ENCODE data around the gene LRRC8D. TPM values are rescaled to one million over a fixed set of nuclear protein-coding genes. Genes with fewer than 3 reads are reported as not detected.

LRRC8D gene
- total and polyA plus RNA-seq, 9 of the 15 experiments (the other 6 are each of a cell fraction or from before 2014, with no cell fraction given), result 3.4 to 53.9 (median 15.9) TPM

GRCh38 chr1:89790592-89790991, 30.2 kb upstream of the LRRC8D start (continued):
- TF ChIP-seq, protein P1, sequence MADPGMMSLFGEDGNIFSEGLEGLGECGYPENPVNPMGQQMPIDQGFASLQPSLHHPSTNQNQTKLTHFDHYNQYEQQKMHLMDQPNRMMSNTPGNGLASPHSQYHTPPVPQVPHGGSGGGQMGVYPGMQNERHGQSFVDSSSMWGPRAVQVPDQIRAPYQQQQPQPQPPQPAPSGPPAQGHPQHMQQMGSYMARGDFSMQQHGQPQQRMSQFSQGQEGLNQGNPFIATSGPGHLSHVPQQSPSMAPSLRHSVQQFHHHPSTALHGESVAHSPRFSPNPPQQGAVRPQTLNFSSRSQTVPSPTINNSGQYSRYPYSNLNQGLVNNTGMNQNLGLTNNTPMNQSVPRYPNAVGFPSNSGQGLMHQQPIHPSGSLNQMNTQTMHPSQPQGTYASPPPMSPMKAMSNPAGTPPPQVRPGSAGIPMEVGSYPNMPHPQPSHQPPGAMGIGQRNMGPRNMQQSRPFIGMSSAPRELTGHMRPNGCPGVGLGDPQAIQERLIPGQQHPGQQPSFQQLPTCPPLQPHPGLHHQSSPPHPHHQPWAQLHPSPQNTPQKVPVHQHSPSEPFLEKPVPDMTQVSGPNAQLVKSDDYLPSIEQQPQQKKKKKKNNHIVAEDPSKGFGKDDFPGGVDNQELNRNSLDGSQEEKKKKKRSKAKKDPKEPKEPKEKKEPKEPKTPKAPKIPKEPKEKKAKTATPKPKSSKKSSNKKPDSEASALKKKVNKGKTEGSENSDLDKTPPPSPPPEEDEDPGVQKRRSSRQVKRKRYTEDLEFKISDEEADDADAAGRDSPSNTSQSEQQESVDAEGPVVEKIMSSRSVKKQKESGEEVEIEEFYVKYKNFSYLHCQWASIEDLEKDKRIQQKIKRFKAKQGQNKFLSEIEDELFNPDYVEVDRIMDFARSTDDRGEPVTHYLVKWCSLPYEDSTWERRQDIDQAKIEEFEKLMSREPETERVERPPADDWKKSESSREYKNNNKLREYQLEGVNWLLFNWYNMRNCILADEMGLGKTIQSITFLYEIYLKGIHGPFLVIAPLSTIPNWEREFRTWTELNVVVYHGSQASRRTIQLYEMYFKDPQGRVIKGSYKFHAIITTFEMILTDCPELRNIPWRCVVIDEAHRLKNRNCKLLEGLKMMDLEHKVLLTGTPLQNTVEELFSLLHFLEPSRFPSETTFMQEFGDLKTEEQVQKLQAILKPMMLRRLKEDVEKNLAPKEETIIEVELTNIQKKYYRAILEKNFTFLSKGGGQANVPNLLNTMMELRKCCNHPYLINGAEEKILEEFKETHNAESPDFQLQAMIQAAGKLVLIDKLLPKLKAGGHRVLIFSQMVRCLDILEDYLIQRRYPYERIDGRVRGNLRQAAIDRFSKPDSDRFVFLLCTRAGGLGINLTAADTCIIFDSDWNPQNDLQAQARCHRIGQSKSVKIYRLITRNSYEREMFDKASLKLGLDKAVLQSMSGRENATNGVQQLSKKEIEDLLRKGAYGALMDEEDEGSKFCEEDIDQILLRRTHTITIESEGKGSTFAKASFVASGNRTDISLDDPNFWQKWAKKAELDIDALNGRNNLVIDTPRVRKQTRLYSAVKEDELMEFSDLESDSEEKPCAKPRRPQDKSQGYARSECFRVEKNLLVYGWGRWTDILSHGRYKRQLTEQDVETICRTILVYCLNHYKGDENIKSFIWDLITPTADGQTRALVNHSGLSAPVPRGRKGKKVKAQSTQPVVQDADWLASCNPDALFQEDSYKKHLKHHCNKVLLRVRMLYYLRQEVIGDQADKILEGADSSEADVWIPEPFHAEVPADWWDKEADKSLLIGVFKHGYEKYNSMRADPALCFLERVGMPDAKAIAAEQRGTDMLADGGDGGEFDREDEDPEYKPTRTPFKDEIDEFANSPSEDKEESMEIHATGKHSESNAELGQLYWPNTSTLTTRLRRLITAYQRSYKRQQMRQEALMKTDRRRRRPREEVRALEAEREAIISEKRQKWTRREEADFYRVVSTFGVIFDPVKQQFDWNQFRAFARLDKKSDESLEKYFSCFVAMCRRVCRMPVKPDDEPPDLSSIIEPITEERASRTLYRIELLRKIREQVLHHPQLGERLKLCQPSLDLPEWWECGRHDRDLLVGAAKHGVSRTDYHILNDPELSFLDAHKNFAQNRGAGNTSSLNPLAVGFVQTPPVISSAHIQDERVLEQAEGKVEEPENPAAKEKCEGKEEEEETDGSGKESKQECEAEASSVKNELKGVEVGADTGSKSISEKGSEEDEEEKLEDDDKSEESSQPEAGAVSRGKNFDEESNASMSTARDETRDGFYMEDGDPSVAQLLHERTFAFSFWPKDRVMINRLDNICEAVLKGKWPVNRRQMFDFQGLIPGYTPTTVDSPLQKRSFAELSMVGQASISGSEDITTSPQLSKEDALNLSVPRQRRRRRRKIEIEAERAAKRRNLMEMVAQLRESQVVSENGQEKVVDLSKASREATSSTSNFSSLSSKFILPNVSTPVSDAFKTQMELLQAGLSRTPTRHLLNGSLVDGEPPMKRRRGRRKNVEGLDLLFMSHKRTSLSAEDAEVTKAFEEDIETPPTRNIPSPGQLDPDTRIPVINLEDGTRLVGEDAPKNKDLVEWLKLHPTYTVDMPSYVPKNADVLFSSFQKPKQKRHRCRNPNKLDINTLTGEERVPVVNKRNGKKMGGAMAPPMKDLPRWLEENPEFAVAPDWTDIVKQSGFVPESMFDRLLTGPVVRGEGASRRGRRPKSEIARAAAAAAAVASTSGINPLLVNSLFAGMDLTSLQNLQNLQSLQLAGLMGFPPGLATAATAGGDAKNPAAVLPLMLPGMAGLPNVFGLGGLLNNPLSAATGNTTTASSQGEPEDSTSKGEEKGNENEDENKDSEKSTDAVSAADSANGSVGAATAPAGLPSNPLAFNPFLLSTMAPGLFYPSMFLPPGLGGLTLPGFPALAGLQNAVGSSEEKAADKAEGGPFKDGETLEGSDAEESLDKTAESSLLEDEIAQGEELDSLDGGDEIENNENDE (IDR thresholded peaks at IDR 0.05; ENCODE audit: low read depth, low read length), result no peak
- TF ChIP-seq TRIM24 (IDR thresholded peaks at IDR 0.05) (no peak), TAF1 (IDR thresholded peaks at IDR 0.05; ENCODE audit: control insufficient read depth, extremely low read depth, insufficient read depth, low read length, severe bottlenecking) (no peak), PHF20 (IDR thresholded peaks at IDR 0.05; ENCODE audit: partially characterized antibody) (no peak), ZNF785 (CRISPR knock-in tag; IDR thresholded peaks at IDR 0.05) (no peak)
